ENCODE measurements around the gene KCNMB1.
A peak's percentile ranks its signal among the peaks of the same experiment; 100 is the strongest.

KCNMB1 gene

GRCh38 chr5:170388818-170389549 lies at the start of gene KCNMB1:
TSS of gene KCNMB1 (minus strand) at chr5:170389367. CDS start at chr5:170385447, 3,920 bp downstream.
- no peak for DNase-seq
- Mint-ChIP-seq H3K36me3 (ENCODE audit: low read depth) (no peaks in the 10 kb centered on the region), H3K27ac (no peak within 1 kb of the TSS), H3K9me3 (no peaks in the 10 kb centered on the region), H3K27me3 (peaks cover 8% of the 10 kb centered on the region), H3K4me1 (ENCODE audit: low read depth) (peaks cover 21% of the 10 kb centered on the region), H3K4me3 (no peak within 1 kb of the TSS)

- Mint-ChIP-seq H3K27ac (no peak overlapping the region), H3K36me3 (ENCODE audit: low read depth) (no peaks in the 10 kb centered on the region), H3K4me1 (ENCODE audit: low read depth) (no peaks in the 10 kb centered on the region), H3K27me3 (no peaks in the 10 kb centered on the region), H3K4me3 (no peak overlapping the region), H3K9me3 (no peaks in the 10 kb centered on the region)
- no peak for DNase-seq
These were observed 49.4 kb upstream of the KCNMB1 start for GRCh38 chr5:170438581-170438980.

- Mint-ChIP-seq H3K36me3 (ENCODE audit: low read depth) (no peaks in the 10 kb centered on the region), H3K27ac (no peak overlapping the region), H3K4me1 (ENCODE audit: low read depth) (no peaks in the 10 kb centered on the region), H3K9me3 (no peaks in the 10 kb centered on the region), H3K4me3 (no peak overlapping the region), H3K27me3 (no peaks in the 10 kb centered on the region)
- no peak for DNase-seq
These were observed 48.6 kb upstream of the KCNMB1 start for GRCh38 chr5:170437621-170438375.

GRCh38 chr5:170436335-170436734 lies 47.2 kb upstream of the KCNMB1 start:
- no peak for DNase-seq
- Mint-ChIP-seq H3K36me3 (ENCODE audit: low read depth) (no peaks in the 10 kb centered on the region), H3K27me3 (no peaks in the 10 kb centered on the region), H3K4me3 (no peak overlapping the region), H3K9me3 (no peaks in the 10 kb centered on the region), H3K4me1 (ENCODE audit: low read depth) (no peaks in the 10 kb centered on the region), H3K27ac (no peak overlapping the region)

- H3K4me1 Mint-ChIP-seq (ENCODE audit: low read depth) = no peaks in the 10 kb centered on the region
- no peaks in the 10 kb centered on the region for H3K27me3 Mint-ChIP-seq
- peak; percentile 78 for DNase-seq
- H3K4me3 Mint-ChIP-seq = no peak overlapping the region
- no peak overlapping the region for H3K27ac Mint-ChIP-seq
- no peaks in the 10 kb centered on the region for H3K36me3 Mint-ChIP-seq (ENCODE audit: low read depth)
- H3K9me3 Mint-ChIP-seq = no peaks in the 10 kb centered on the region
These were observed 45.9 kb upstream of the KCNMB1 start for GRCh38 chr5:170434966-170435605.

- Mint-ChIP-seq H3K36me3 (ENCODE audit: low read depth) (no peaks in the 10 kb centered on the region), H3K27ac (no peak overlapping the region), H3K27me3 (no peaks in the 10 kb centered on the region), H3K9me3 (no peaks in the 10 kb centered on the region), H3K4me1 (ENCODE audit: low read depth) (no peaks in the 10 kb centered on the region), H3K4me3 (no peak overlapping the region)
- no peak for DNase-seq
These were observed 43.5 kb upstream of the KCNMB1 start for GRCh38 chr5:170432669-170433068.

GRCh38 chr5:170431571-170431970 lies 42.4 kb upstream of the KCNMB1 start:
- Mint-ChIP-seq H3K27me3 (no peaks in the 10 kb centered on the region), H3K4me3 (no peak overlapping the region), H3K9me3 (no peaks in the 10 kb centered on the region), H3K36me3 (ENCODE audit: low read depth) (no peaks in the 10 kb centered on the region), H3K27ac (no peak overlapping the region), H3K4me1 (ENCODE audit: low read depth) (no peaks in the 10 kb centered on the region)
- DNase-seq = no peak

- DNase-seq = no peak
- Mint-ChIP-seq H3K36me3 (ENCODE audit: low read depth) (no peaks in the 10 kb centered on the region), H3K4me1 (ENCODE audit: low read depth) (no peaks in the 10 kb centered on the region), H3K27ac (no peak overlapping the region), H3K4me3 (no peak overlapping the region), H3K9me3 (no peaks in the 10 kb centered on the region), H3K27me3 (no peaks in the 10 kb centered on the region)
These were observed 41.8 kb upstream of the KCNMB1 start for GRCh38 chr5:170430866-170431437.

GRCh38 chr5:170430256-170430655 lies 41.1 kb upstream of the KCNMB1 start:
- no peaks in the 10 kb centered on the region for H3K27me3 Mint-ChIP-seq
- H3K4me3 Mint-ChIP-seq = no peak overlapping the region
- no peaks in the 10 kb centered on the region for H3K4me1 Mint-ChIP-seq (ENCODE audit: low read depth)
- DNase-seq = no peak
- H3K36me3 Mint-ChIP-seq (ENCODE audit: low read depth) = no peaks in the 10 kb centered on the region
- no peak overlapping the region for H3K27ac Mint-ChIP-seq
- H3K9me3 Mint-ChIP-seq = no peaks in the 10 kb centered on the region

- Mint-ChIP-seq H3K4me3 (no peak overlapping the region), H3K36me3 (ENCODE audit: low read depth) (no peaks in the 10 kb centered on the region), H3K9me3 (no peaks in the 10 kb centered on the region), H3K27me3 (no peaks in the 10 kb centered on the region), H3K4me1 (ENCODE audit: low read depth) (no peaks in the 10 kb centered on the region), H3K27ac (no peak overlapping the region)
- no peak for DNase-seq
These were observed 39.8 kb upstream of the KCNMB1 start for GRCh38 chr5:170429014-170429413.

- Mint-ChIP-seq H3K9me3 (no peaks in the 10 kb centered on the region), H3K27me3 (no peaks in the 10 kb centered on the region), H3K27ac (no peak overlapping the region), H3K4me3 (no peak overlapping the region), H3K4me1 (ENCODE audit: low read depth) (no peaks in the 10 kb centered on the region), H3K36me3 (ENCODE audit: low read depth) (no peaks in the 10 kb centered on the region)
- no peak for DNase-seq
These were observed 38.6 kb upstream of the KCNMB1 start for GRCh38 chr5:170427672-170428236.

- Mint-ChIP-seq H3K27ac (no peak overlapping the region), H3K27me3 (no peaks in the 10 kb centered on the region), H3K4me3 (no peak overlapping the region), H3K36me3 (ENCODE audit: low read depth) (no peaks in the 10 kb centered on the region), H3K4me1 (ENCODE audit: low read depth) (no peaks in the 10 kb centered on the region), H3K9me3 (no peaks in the 10 kb centered on the region)
- no peak for DNase-seq
These were observed 37.6 kb upstream of the KCNMB1 start for GRCh38 chr5:170426786-170427185.

- no peaks in the 10 kb centered on the region for H3K4me1 Mint-ChIP-seq (ENCODE audit: low read depth)
- no peaks in the 10 kb centered on the region for H3K9me3 Mint-ChIP-seq
- no peak overlapping the region for H3K27ac Mint-ChIP-seq
- DNase-seq = no peak
- H3K4me3 Mint-ChIP-seq = no peak overlapping the region
- no peaks in the 10 kb centered on the region for H3K36me3 Mint-ChIP-seq (ENCODE audit: low read depth)
- no peaks in the 10 kb centered on the region for H3K27me3 Mint-ChIP-seq
These were observed 37.1 kb upstream of the KCNMB1 start for GRCh38 chr5:170426149-170426767.

- H3K4me3 Mint-ChIP-seq = no peak overlapping the region
- H3K27ac Mint-ChIP-seq = no peak overlapping the region
- H3K4me1 Mint-ChIP-seq (ENCODE audit: low read depth) = peaks cover under 1% of the 10 kb centered on the region
- DNase-seq = no peak
- H3K27me3 Mint-ChIP-seq = no peaks in the 10 kb centered on the region
- no peaks in the 10 kb centered on the region for H3K9me3 Mint-ChIP-seq
- no peaks in the 10 kb centered on the region for H3K36me3 Mint-ChIP-seq (ENCODE audit: low read depth)
These were observed 36.6 kb upstream of the KCNMB1 start for GRCh38 chr5:170425731-170426130.

Data from activated T-cell treated with anti-CD3 and anti-CD28 coated beads, Interleukin-2, amount 50 U/mL, for 24 hours (primary cell).